NT2/D1 (cell line): ENCODE data around the gene TLE4.

Source experiments
- SUZ12 ChIP-seq: IDR thresholded peaks from 2 replicates; pipeline ENCODE4 v1.6.1; 2011; ENCODE audit not compliant: insufficient read length, insufficient read depth; ENCODE audit errors: extremely low read depth
- ZNF274 ChIP-seq: IDR thresholded peaks from 2 replicates; pipeline ENCODE4 v1.6.1; 2011; ENCODE audit warnings: mild to moderate bottlenecking, low read depth, low read length

DNA sequence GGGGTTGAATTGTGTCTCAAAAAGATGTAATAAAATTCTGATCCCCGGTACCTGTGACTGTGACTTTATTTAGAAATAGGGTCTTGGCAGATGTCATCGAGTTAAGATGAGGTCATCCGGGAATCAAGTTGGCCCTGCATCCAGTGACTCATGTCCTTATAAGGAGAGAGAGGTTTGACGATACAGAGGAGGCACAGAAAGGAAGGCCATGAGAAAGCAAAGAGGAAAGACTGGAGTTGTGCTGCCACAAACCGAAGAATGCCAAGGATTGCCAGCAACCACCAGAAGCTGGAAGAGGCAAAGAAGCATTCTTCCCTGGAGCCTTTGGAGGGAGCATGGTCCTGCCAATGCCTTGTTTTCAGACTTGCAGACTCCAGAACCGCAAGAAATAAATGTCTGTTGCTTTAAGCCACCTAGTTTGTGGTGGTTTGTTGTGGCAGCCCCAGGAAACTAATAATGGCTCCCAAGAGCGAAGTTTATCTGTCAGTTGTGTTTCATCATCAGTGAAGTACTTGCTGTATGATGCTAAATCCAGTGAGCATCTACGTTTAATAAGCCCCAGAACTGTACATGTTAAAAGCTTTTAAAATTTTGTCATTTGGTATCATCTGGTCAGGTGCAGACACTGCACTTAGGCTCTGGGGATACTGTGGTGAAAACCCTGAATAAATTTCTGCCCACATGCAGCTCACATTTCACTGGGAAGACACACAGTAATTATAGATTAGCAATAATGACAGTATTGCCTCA lies 114.8 kb downstream of the TLE4 start:
- TF ChIP-seq ZNF274: no peak
- TF ChIP-seq SUZ12: no peak
